Muscle layer of duodenum (tissue), 2 donors: ENCODE measurements around the gene PAQR5.
A peak's percentile ranks its signal among the peaks of the same experiment; 100 is the strongest.

ENCODE experiments used
- H3K27ac ChIP-seq: one replicate; pipeline ENCODE4 v1.7.0; 2013; ENCODE audit warnings: mild to moderate bottlenecking, low read length
- H3K27me3 ChIP-seq: one replicate; pipeline ENCODE4 v1.7.0; 2013; ENCODE audit warnings: low read depth, mild to moderate bottlenecking, control low read depth, low read length
- H3K36me3 ChIP-seq, 2 donors: one replicate each; pipeline ENCODE4 v1.7.0; 2013; ENCODE audit warnings: low read length in 2 of 2, control low read depth in 1 of 2, mild to moderate bottlenecking in 1 of 2; ENCODE audit not compliant: insufficient read depth in 2 of 2, control insufficient read depth in 1 of 2
- H3K4me1 ChIP-seq, 2 donors: one replicate each; pipeline ENCODE4 v1.7.0; 2013; ENCODE audit warnings: low read length in 2 of 2, mild to moderate bottlenecking in 2 of 2, control low read depth in 1 of 2, moderate library complexity in 1 of 2; ENCODE audit not compliant: insufficient read depth in 2 of 2, control insufficient read depth in 1 of 2
- H3K4me3 ChIP-seq, 2 donors: one replicate each; pipeline ENCODE4 v1.7.0; 2013; ENCODE audit warnings: low read length in 2 of 2, low read depth in 1 of 2, mild to moderate bottlenecking in 1 of 2
- H3K9me3 ChIP-seq, 2 donors: one replicate each; pipeline ENCODE4 v1.7.0; 2013; ENCODE audit warnings: low read length in 2 of 2, control low read depth in 1 of 2, mild to moderate bottlenecking in 1 of 2; ENCODE audit not compliant: control insufficient read depth in 1 of 2
- donor health status: healthy.

Gene PAQR5

DNA sequence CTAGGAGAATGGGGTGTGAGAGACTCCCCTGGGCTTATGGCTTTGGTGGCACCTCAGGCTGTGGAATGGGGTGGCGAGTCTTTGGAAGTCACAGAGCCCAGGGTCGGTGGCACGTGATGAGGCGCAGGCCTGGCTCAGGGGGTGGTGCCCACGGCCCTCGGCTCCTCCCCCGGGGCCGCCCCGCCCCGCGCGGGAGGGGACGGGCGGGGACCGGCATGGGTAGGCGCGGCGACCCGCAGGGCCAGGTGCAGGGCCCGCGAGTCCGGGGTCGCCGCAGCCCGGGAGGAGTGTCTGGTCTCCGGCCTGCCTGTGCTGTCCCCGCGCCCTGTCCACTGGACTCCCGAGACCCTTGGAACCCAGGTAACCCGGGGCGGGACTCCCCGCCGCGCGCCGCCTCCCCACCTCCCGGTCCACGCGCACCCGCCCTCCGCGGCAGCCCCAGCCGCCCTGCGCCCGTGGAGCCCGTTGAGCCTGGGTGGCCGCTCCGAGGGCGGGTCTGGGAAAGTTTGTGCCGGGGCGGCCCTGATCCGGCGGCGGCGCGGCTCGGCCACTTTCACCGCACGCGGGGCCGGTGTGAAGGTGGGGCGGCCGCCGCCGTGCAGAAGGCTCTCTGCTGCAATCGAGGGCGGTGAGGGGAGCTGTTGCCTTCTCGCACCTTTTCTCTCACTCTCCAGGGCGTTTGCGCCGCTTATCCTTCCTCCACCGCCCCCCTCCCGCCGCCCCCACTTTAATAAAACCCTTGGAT lies at the start of gene PAQR5:
Gene PAQR5, plus strand, starts transcription at position 216 of the 745 bp plus-strand sequence. CDS start 61,169 bp downstream, outside the sequence.
- Histone ChIP-seq H3K4me3 (peak within 1 kb of the TSS; percentile 16 to 68), H3K36me3 (no peaks in the 10 kb centered on the region), H3K9me3 (peaks cover 0 to 4% of the 10 kb centered on the region in 2 donors), H3K27me3 (peaks cover 12% of the 10 kb centered on the region), H3K27ac (no peak within 1 kb of the TSS), H3K4me1 (peaks cover 0 to 13% of the 10 kb centered on the region in 2 donors)

DNA sequence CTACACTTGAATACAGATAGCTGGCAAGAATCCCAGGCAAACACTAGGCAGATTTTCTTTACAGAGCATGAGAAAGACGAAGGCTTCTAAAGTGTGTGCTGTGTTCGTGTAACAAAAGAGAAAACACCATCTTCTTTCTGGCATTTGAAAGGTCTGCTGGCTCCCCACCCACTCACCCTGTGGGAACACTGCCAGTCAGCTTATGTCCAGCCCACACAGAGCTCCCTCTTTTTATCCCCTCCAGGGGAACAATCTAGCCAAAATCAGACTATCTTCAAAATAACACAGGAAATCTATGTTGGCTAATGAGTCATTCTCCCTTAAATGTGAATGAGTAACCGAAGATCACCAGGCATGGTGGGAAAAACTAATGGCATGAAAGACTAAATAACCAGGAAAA lies 45.6 kb upstream of the PAQR5 start:
- Histone ChIP-seq H3K27ac (no peak overlapping the region), H3K9me3 (no peaks in the 10 kb centered on the region), H3K4me3 (no peak overlapping the region), H3K36me3 (peaks cover 0 to 5% of the 10 kb centered on the region in 2 donors), H3K27me3 (no peaks in the 10 kb centered on the region), H3K4me1 (no peaks in the 10 kb centered on the region)

GRCh38 chr15:69265347-69265955 lies 33.3 kb upstream of the PAQR5 start:
- Histone ChIP-seq H3K4me3 (no peak overlapping the region), H3K27me3 (no peaks in the 10 kb centered on the region), H3K27ac (no peak overlapping the region)

DNA sequence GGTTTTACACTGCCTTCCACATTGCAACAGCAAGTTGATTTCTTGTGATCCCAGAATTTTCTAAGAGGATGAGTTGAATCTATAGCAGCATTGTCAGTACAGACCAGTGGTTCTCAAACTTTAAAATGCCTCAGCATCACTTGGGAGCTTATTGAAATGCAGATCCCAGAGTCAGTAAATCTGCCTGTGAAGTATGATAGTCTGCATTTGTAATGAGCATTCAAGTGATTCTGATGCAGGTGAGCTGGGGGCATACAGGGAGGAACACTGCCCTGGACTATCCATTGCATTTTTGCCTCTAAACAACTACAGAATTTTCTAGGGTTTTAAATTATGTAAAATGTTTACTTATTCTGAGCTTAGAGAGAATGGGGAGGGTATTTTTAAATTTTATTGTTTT lies 27.5 kb upstream of the PAQR5 start:
- Histone ChIP-seq H3K27me3 (no peaks in the 10 kb centered on the region), H3K4me3 (no peak overlapping the region), H3K27ac (no peak overlapping the region), H3K9me3 (no peaks in the 10 kb centered on the region), H3K36me3 (peaks cover 0 to 12% of the 10 kb centered on the region in 2 donors), H3K4me1 (no peaks in the 10 kb centered on the region)

More at GRCh38 chr15:69265347-69265955, 33.3 kb upstream of the PAQR5 start:
- H3K9me3 ChIP-seq: no peaks in the 10 kb centered on the region
- H3K36me3 ChIP-seq: peaks cover 0 to 12% of the 10 kb centered on the region in 2 donors
- no peaks in the 10 kb centered on the region for H3K4me1 ChIP-seq

DNA sequence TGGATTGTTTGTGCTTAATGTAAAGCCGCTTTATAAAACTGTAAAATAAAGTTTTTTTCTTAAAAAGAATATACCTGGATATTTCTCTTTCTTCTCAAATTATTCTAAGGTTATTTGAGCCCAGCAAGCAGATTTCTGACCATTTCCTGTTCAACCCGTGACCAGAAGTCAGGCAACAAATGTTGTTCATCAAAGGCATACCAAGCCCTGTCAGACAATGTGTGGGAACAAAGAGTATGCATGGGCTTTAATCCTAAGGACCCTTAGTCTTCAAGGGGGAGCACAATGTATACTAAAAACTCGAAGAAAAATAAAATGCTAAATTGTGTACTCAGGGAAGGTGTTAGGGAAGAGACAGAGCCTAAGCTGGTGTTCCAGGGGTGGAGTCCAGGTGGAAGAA lies 26.6 kb upstream of the PAQR5 start:
- no peak overlapping the region for H3K27ac ChIP-seq

DNA sequence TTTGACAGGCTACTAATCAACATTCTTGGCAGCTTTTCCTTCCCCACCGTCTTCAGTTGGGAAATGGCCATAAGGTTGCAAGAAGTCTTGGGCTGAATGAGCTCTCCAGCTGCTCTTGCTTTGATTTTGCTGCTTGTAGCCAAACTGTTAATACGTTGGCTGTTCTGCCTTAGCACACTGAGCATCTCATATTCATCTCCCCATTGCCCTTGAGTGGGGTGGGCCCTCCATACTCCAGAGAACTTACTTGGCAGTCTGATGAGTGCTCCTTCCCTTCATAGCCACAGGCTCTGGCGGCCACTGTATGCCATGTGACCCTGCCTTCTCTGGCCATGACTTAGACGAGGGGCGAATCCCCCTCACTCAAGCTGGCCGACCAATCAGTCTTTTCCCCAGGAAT lies 25.8 kb upstream of the PAQR5 start:
- no peaks in the 10 kb centered on the region for H3K9me3 ChIP-seq
- no peaks in the 10 kb centered on the region for H3K27me3 ChIP-seq
- H3K4me1 ChIP-seq: no peaks in the 10 kb centered on the region
- no peak overlapping the region for H3K4me3 ChIP-seq
- no peak overlapping the region for H3K27ac ChIP-seq
- H3K36me3 ChIP-seq: peaks cover 0 to 12% of the 10 kb centered on the region in 2 donors

More for the DNA sequence above, 26.6 kb upstream of the PAQR5 start:
- Histone ChIP-seq H3K4me1 (no peaks in the 10 kb centered on the region), H3K4me3 (no peak overlapping the region), H3K27me3 (no peaks in the 10 kb centered on the region), H3K36me3 (peaks cover 0 to 12% of the 10 kb centered on the region in 2 donors), H3K9me3 (no peaks in the 10 kb centered on the region)

DNA sequence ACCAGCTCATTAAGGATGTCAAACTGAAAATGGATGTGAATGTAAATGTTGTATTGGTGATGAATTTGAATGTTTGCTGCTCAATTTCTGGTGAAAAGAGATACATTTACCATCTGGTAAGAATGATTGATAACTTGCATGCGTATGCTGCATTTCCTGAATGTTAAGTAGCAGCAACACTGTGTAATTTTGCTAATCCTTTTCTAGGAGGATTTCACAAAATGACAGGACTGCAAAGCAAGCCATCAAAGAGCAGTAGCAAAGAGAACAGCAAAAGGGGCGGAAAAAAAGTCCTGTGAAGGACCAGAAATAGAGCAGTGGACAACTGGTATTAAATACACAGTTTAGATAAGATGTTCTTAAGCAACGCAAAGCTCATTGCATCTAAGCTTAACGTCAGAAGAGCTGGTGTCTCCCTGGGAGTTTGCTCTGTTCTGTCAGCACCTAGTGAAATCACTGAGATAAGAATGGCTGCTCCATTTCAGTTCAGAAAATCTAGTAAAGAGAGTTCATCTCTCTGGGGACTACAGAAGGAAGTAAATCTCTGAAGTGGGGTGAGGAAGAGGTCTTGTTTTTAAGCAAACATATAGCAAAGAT lies 23.5 kb upstream of the PAQR5 start:
- Histone ChIP-seq H3K9me3 (no peaks in the 10 kb centered on the region), H3K4me1 (no peaks in the 10 kb centered on the region), H3K27me3 (no peaks in the 10 kb centered on the region), H3K4me3 (no peak overlapping the region), H3K36me3 (no peaks in the 10 kb centered on the region), H3K27ac (no peak overlapping the region)

DNA sequence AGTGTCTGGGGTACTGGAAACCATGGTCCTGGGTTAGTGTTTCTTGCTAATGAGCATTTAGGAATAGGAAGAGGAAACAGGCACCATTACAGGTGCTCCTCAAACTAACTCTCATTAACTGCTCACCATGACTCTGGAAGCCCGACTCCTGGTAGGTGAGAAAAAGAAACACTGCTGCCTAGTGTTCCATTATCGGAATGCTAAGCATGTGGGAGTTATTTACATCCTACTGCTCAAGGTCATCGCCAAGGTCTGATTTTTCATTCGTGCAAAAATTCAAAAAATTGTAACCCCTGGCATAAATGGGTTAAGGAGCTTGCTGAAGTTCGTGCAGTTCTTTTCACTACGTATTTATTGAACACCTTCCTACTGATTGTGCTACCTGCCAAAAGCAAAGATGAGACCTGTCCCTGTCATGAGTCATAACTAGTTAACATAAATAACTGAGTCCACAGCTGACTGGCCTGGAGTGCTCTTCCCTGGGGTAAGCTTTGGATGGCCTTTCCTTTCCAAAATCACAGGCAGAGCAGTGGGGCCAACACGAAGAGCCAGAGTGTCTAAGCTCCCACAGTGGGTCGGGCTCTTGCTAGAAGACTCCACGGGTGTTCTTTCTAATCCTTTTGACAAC lies 22.7 kb upstream of the PAQR5 start:
- Histone ChIP-seq H3K9me3 (no peaks in the 10 kb centered on the region), H3K36me3 (no peaks in the 10 kb centered on the region), H3K27ac (no peak overlapping the region), H3K4me1 (no peaks in the 10 kb centered on the region), H3K4me3 (no peak overlapping the region), H3K27me3 (no peaks in the 10 kb centered on the region)

- no peaks in the 10 kb centered on the region for H3K27me3 ChIP-seq
- H3K9me3 ChIP-seq: no peaks in the 10 kb centered on the region
- no peak overlapping the region for H3K4me3 ChIP-seq
- no peaks in the 10 kb centered on the region for H3K4me1 ChIP-seq
- H3K27ac ChIP-seq: no peak overlapping the region
- no peaks in the 10 kb centered on the region for H3K36me3 ChIP-seq
These were observed 21.4 kb upstream of the PAQR5 start for GRCh38 chr15:69277316-69277715.

- Histone ChIP-seq H3K27ac (no peak overlapping the region), H3K4me3 (no peak overlapping the region), H3K27me3 (no peaks in the 10 kb centered on the region), H3K9me3 (no peaks in the 10 kb centered on the region), H3K36me3 (no peaks in the 10 kb centered on the region), H3K4me1 (no peaks in the 10 kb centered on the region)
These were observed 19.1 kb upstream of the PAQR5 start for GRCh38 chr15:69279636-69280035.

DNA sequence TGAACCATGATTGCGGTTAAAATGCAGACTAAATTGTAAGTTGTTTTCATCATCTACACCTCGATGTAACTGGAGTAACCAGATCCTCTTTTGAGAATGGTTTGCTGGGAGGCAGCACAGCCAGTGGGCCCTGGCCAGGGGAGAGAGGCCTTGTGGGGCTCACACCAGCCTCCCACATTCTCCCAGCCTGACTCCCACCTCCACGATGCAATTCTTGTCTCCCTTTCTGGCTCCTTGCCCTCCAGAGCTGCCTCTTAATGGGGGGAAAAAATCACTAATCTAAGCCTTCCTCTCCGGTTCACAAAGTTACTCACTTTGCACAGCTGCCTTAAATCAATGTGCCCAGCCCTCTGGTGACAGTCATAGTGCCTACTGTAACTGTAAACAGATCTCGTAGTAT lies 17.9 kb upstream of the PAQR5 start:
- H3K4me1 ChIP-seq: no peaks in the 10 kb centered on the region
- no peaks in the 10 kb centered on the region for H3K36me3 ChIP-seq
- H3K4me3 ChIP-seq: no peak overlapping the region
- no peaks in the 10 kb centered on the region for H3K27me3 ChIP-seq
- H3K9me3 ChIP-seq: no peaks in the 10 kb centered on the region
- no peak overlapping the region for H3K27ac ChIP-seq
